Measurements from ENCODE around the gene ADIPOQ.
"Not testable (repeated sequence)": the region's sequence is repeated elsewhere in the genome, so short reads cannot be mapped to it uniquely, and the experiment has no call there.

Gene ADIPOQ

DNA sequence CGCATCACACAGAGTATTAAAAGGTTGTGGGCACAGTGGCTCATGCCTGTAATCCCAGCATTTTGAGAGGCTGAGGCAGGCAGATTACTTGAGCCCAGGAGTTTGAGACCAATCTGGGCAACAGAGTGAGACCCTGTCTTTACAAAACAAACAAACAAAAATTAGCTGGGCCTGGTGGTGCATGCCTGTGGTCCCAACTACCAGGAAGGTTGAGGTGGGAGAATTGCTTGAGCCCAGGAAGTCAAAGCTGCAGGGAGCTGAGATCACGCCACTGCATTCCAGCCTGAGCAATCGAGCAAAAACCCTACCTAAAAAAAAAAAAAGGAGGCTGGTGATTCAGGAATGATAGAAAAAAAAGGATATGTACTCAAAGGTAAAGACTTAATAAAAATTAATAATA lies 59.6 kb downstream of the ADIPOQ start:
- DNase-seq (ENCODE audit: low read depth), result no peak

DNA sequence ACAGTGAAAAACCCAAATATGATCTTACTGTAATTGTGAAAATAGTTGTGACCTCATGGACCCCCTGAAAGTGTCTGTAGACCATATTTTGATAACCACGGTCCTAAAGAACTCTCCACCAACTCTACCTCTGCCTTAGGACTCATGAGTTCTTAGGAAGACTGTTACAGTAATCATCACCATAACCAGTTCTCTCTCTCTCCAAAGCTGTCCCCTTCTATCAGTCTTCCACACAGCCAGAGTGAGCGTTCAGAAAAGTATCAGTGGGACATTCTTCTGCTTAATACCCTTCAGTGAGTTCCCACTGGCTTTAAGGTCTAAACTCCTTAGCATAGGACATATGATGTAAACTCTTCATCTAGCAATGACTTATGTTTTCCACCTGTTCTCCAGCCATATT lies 60.2 kb downstream of the ADIPOQ start:
- DNase-seq (ENCODE audit: low read depth), result no peak

DNA sequence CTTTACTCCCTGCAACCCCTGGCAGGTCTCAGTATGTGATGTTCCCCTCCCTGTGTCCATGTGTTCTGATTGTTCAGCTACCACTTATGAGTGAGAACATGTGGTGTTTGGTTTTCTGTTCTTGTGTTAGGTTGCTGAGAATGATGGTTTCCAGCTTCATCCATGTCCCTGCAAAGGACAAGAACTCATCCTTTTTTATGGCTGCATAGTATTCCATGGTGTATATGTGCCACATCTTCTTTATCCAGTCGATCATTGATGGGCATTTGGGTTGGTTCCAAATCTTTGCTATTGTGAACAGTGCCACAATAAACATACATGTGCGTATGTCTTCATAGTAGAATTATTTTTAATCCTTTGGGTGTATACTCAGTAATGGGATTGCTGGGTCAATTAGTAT lies 61.2 kb downstream of the ADIPOQ start:
- not testable (repeated sequence) for DNase-seq (ENCODE audit: low read depth)

DNA sequence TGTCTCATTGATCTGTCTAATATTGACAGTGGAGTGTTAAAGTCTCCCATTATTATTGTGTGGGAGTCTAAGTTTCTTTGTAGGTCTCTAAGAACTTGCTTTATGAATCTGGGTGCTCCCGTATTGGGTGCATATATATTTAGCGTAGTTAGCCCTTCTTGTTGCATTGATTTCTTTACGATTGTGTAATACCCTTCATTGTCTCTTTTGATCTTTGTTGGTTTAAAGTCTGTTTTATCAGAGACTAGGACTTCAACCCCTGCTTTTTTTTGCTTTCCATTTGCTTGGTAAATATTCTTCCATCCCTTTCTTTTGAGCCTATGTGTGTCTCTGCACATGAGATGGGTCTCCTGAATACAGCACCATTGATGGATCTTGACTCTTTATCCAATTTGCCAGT lies 64.6 kb downstream of the ADIPOQ start:
- not testable (repeated sequence) for DNase-seq (ENCODE audit: low read depth)

All from stimulated activated CD8-positive, alpha-beta memory T cell treated with anti-CD3 and anti-CD28 coated beads, Interleukin-7, amount 100 ng/mL, for 24 hours (primary cell).